Liver (tissue), 3 donors: ENCODE data around the gene PARK7.

Experiments
- HNF4A ChIP-seq, 2 donors: conservative IDR thresholded peaks; 2 replicates each; pipeline ENCODE4 v1.6.1; 2016; ENCODE audit warnings: antibody characterized with exemption in 2 of 2, mild to moderate bottlenecking in 2 of 2
- JUND ChIP-seq, 2 donors: IDR thresholded peaks; 2 replicates each; pipeline ENCODE4 v1.6.1; 2016; ENCODE audit warnings: antibody characterized with exemption in 2 of 2
- TF ChIP-seq, protein P1 (sequence below): IDR thresholded peaks from 2 replicates; pipeline ENCODE4 v1.6.1; 2016; ENCODE audit warnings: antibody characterized with exemption
- TF ChIP-seq, protein P2 (sequence below): fragments of 150-350 bp; IDR thresholded peaks from 2 replicates; pipeline ENCODE4 v1.5.1; 2017; ENCODE audit warnings: improper control_type of control experiment, low read depth, low read length; ENCODE audit not compliant: missing input control
- TF ChIP-seq, protein P3 (sequence below): IDR thresholded peaks from 2 replicates; pipeline ENCODE4 v1.6.1; 2016; ENCODE audit warnings: antibody characterized with exemption
- donor health status: healthy.
- donor health status: healthy.

DNA sequence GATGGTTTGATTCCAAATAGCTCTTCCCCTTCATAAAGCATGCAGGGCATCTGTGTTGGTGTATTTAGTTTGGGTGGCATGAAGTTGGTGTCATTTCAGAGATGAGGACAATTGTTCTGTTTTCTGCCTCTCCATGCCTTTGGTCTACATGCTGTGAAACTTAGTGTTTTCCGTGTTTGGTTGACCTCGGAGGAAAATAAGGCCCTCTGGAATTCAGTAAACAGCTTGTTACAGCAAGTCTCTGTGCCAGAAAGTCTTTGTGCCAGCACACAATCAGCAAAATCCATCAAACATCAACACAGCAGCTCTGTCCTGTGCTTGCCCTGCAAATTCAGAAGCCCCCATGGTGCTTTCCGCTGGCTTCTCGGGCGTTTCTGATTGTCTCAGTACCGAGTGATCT lies 9.5 kb downstream of the PARK7 start:
- TF ChIP-seq, protein P1, sequence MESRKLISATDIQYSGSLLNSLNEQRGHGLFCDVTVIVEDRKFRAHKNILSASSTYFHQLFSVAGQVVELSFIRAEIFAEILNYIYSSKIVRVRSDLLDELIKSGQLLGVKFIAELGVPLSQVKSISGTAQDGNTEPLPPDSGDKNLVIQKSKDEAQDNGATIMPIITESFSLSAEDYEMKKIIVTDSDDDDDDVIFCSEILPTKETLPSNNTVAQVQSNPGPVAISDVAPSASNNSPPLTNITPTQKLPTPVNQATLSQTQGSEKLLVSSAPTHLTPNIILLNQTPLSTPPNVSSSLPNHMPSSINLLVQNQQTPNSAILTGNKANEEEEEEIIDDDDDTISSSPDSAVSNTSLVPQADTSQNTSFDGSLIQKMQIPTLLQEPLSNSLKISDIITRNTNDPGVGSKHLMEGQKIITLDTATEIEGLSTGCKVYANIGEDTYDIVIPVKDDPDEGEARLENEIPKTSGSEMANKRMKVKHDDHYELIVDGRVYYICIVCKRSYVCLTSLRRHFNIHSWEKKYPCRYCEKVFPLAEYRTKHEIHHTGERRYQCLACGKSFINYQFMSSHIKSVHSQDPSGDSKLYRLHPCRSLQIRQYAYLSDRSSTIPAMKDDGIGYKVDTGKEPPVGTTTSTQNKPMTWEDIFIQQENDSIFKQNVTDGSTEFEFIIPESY = no peak
- TF ChIP-seq, protein P2, sequence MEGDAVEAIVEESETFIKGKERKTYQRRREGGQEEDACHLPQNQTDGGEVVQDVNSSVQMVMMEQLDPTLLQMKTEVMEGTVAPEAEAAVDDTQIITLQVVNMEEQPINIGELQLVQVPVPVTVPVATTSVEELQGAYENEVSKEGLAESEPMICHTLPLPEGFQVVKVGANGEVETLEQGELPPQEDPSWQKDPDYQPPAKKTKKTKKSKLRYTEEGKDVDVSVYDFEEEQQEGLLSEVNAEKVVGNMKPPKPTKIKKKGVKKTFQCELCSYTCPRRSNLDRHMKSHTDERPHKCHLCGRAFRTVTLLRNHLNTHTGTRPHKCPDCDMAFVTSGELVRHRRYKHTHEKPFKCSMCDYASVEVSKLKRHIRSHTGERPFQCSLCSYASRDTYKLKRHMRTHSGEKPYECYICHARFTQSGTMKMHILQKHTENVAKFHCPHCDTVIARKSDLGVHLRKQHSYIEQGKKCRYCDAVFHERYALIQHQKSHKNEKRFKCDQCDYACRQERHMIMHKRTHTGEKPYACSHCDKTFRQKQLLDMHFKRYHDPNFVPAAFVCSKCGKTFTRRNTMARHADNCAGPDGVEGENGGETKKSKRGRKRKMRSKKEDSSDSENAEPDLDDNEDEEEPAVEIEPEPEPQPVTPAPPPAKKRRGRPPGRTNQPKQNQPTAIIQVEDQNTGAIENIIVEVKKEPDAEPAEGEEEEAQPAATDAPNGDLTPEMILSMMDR = no peak
- no peak for TF ChIP-seq HNF4A (conservative IDR thresholded peaks at IDR 0.05)
- no peak for TF ChIP-seq JUND (IDR thresholded peaks at IDR 0.05)
- TF ChIP-seq, protein P3, sequence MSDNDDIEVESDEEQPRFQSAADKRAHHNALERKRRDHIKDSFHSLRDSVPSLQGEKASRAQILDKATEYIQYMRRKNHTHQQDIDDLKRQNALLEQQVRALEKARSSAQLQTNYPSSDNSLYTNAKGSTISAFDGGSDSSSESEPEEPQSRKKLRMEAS = no peak
